IMR-90 (cell line): ENCODE data around the gene CLCNKA. TPM values are rescaled to one million over a fixed set of nuclear protein-coding genes. Genes with fewer than 3 reads are reported as not detected.
"Not testable (repeated sequence)": the region's sequence is repeated elsewhere in the genome, so short reads cannot be mapped to it uniquely, and the experiment has no call there.

ENCODE experiments used
- ATAC-seq: fragments of 200-7000 bp; cut with Tn5 transposase; 2 replicates; pipeline ENCODE4 v1.9.1; 2020; ENCODE audit warnings: low read depth, mild to moderate bottlenecking, moderate library complexity
- BruUV-seq: library from RNA; stranded (reverse); fragments of 400-500 nt; replicated peaks from 2 replicates; lab custom pipeline; 2021; lab: Mats Ljungman, UMichigan
- CTCF ChIA-PET: fragments of 300-600 bp; formaldehyde crosslinking; extraction: SDS; loops from one replicate; lab custom pipeline; 2021; ENCODE audit warnings: antibody characterized with exemption; lab: Yijun Ruan, JAX
- POLR2A ChIA-PET: fragments of 300-600 bp; sonication (Branson Sonifier 250); formaldehyde crosslinking; loops from one replicate; lab custom pipeline; 2022; ENCODE audit warnings: antibody characterized with exemption; ENCODE audit not compliant: unreplicated experiment; lab: Charles Lee
- DNase-seq: peaks from one replicate; pipeline ENCODE4 v3.0.0; 2013
- H2AFZ ChIP-seq: replicated peaks from 2 replicates; pipeline ENCODE3; 2013; ENCODE audit warnings: low read length, mild to moderate bottlenecking; ENCODE audit not compliant: poor library complexity
- H2AK5ac ChIP-seq: 2 replicates; pipeline ENCODE4 v1.6.1; 2013; ENCODE audit warnings: low read depth, low read length, inconsistent platforms
- H2AK9ac ChIP-seq: replicated peaks from 2 replicates; pipeline ENCODE3; 2013; ENCODE audit warnings: mild to moderate bottlenecking, low read depth, low read length, moderate library complexity; ENCODE audit not compliant: poor library complexity
- H2BK120ac ChIP-seq: 2 replicates; pipeline ENCODE4 v1.6.1; 2013; ENCODE audit warnings: low read depth, low read length, inconsistent platforms
- H2BK15ac ChIP-seq: 3 replicates; pipeline ENCODE4 v1.6.1; 2013; ENCODE audit warnings: low read depth, low read length, inconsistent platforms
- H2BK20ac ChIP-seq: 2 replicates; pipeline ENCODE4 v1.6.1; 2013; ENCODE audit warnings: low read depth, mild to moderate bottlenecking, inconsistent platforms, low read length, moderate library complexity
- H2BK5ac ChIP-seq: 2 replicates; pipeline ENCODE4 v1.6.1; 2013; ENCODE audit warnings: mild to moderate bottlenecking, low read depth, low read length, inconsistent platforms; ENCODE audit not compliant: poor library complexity, severe bottlenecking
- H3K14ac ChIP-seq: replicated peaks from 2 replicates; pipeline ENCODE4 v1.6.1; 2013; ENCODE audit warnings: low read depth, low read length, inconsistent platforms
- H3K18ac ChIP-seq: 2 replicates; pipeline ENCODE4 v1.6.1; 2013; ENCODE audit warnings: low read depth, low read length, control low read depth
- H3K23ac ChIP-seq: 2 replicates; pipeline ENCODE4 v1.6.1; 2013; ENCODE audit warnings: low read depth, low read length, inconsistent platforms
- H3K27ac ChIP-seq: 2 replicates; pipeline ENCODE4 v1.5.1; 2013; ENCODE audit warnings: mild to moderate bottlenecking, control low read depth, low read length; ENCODE audit not compliant: insufficient read depth
- H3K27me3 ChIP-seq: 2 replicates; pipeline ENCODE4 v1.6.1; 2013; ENCODE audit warnings: low read length; ENCODE audit not compliant: control insufficient read depth, insufficient read depth
- H3K36me3 ChIP-seq: 2 replicates; pipeline ENCODE4 v1.6.1; 2013; ENCODE audit warnings: low read length, mixed read lengths; ENCODE audit not compliant: control insufficient read depth, insufficient read depth
- H3K4ac ChIP-seq: 2 replicates; pipeline ENCODE4 v1.6.1; 2013; ENCODE audit warnings: low read depth, low read length, inconsistent platforms
- H3K4me1 ChIP-seq: 2 replicates; pipeline ENCODE4 v1.6.1; 2013; ENCODE audit warnings: low read length, mixed read lengths; ENCODE audit not compliant: control insufficient read depth, insufficient read depth
- H3K4me2 ChIP-seq: 2 replicates; pipeline ENCODE4 v1.6.1; 2013; ENCODE audit warnings: low read depth, mild to moderate bottlenecking, control low read depth, low read length, moderate library complexity
- H3K4me3 ChIP-seq: 2 replicates; pipeline ENCODE4 v1.5.1; 2013; ENCODE audit warnings: low read depth, mild to moderate bottlenecking, control low read depth, low read length, moderate library complexity; ENCODE audit not compliant: insufficient read depth
- H3K56ac ChIP-seq: 2 replicates; pipeline ENCODE4 v1.6.1; 2013; ENCODE audit warnings: low read length, inconsistent platforms; ENCODE audit not compliant: insufficient read depth; ENCODE audit errors: extremely low read depth
- H3K79me1 ChIP-seq, 2 experiments: 2 replicates each; pipeline ENCODE4 v1.6.1; 2013; ENCODE audit warnings: low read length in 2 of 2, inconsistent platforms in 1 of 2, low read depth in 1 of 2
- H3K9ac ChIP-seq: 2 replicates; pipeline ENCODE4 v1.6.1; 2013; ENCODE audit warnings: low read depth, low read length, control low read depth
- H3K9me1 ChIP-seq: 2 replicates; pipeline ENCODE4 v1.6.1; 2013; ENCODE audit warnings: low read length, inconsistent platforms; ENCODE audit not compliant: insufficient read depth
- H3K9me3 ChIP-seq: 2 replicates; pipeline ENCODE4 v1.6.1; 2013; ENCODE audit warnings: low read length; ENCODE audit not compliant: control insufficient read depth, insufficient read depth
- H4K20me1 ChIP-seq: 2 replicates; pipeline ENCODE4 v1.6.1; 2013; ENCODE audit warnings: low read length, inconsistent platforms; ENCODE audit not compliant: insufficient read depth
- H4K5ac ChIP-seq: 2 replicates; pipeline ENCODE4 v1.6.1; 2013; ENCODE audit warnings: mild to moderate bottlenecking, low read depth, low read length, control low read depth
- H4K8ac ChIP-seq, 2 experiments: 2 replicates each; pipeline ENCODE4 v1.6.1; 2013; ENCODE audit warnings: low read depth in 2 of 2, low read length in 2 of 2, control low read depth in 1 of 2, inconsistent platforms in 1 of 2
- H4K91ac ChIP-seq: 2 replicates; pipeline ENCODE4 v1.6.1; 2013; ENCODE audit warnings: low read depth, low read length, inconsistent platforms; ENCODE audit not compliant: insufficient read depth
- WGBS, 2 experiments: methylation state at CpG; one replicate each; pipeline versions ENCODE4 v1.1.5 to v1.1.7; 2013; ENCODE audit warnings: missing lambda C conversion rate in 2 of 2; ENCODE audit not compliant: insufficient read length in 1 of 2; ENCODE audit errors: extremely low coverage in 2 of 2; 5-methylcytosine and 5-hydroxymethylcytosine counted together
- dilution Hi-C: fragments of 300-500 bp; cut with HindIII; formaldehyde crosslinking; loops from one replicate; pipeline ENCODE4 v1.14.3; 2018; ENCODE audit warnings: low sequenced_read_pairs; ENCODE audit not compliant: unreplicated experiment
- in situ Hi-C: fragments of 300-500 bp; cut with MboI; formaldehyde crosslinking; loops from 3 replicates; pipeline ENCODE4 v1.14.3; 2019; ENCODE audit warnings: low sequenced_read_pairs, inconsistent platforms, mixed read lengths
- intact Hi-C: fragments of 100-400 bp; cut with micrococcal nuclease; formaldehyde crosslinking; loops from 2 replicates; pipeline ENCODE4 v1.10.0; 2022
- polyA plus RNA-seq, 3 experiments: library from polyadenylated mRNA; depleted of rRNA; stranded (reverse); fragments of >200 nt; gene quantifications; 2 replicates each; pipeline ENCODE4 v1.2.3, GENCODE V29; 2012; ENCODE audit warnings: low replicate concordance in 1 of 3
- total RNA-seq: library from RNA; depleted of rRNA; stranded (reverse); fragments of >200 nt; gene quantifications from 2 replicates; pipeline ENCODE4 v1.2.3, GENCODE V29; 2012

The CLCNKA gene
- total and polyA plus RNA-seq, 2 of the 4 experiments (the other 2 are of a cell fraction), result 0.05 TPM; not detected in 1

GRCh38 chr1:16026302-16026701 is 4.5 kb downstream of the CLCNKA start:
- peaks cover 14% of the 10 kb centered on the region for H3K27me3 ChIP-seq
- H2BK15ac ChIP-seq, H4K20me1 ChIP-seq, BruUV-seq, H3K23ac ChIP-seq, H2AFZ ChIP-seq, H3K4ac ChIP-seq, H2AK9ac ChIP-seq, H3K36me3 ChIP-seq, CTCF ChIA-PET, POLR2A ChIA-PET, H2BK120ac ChIP-seq, H3K18ac ChIP-seq, H3K4me1 ChIP-seq, H4K8ac ChIP-seq, H2BK20ac ChIP-seq, ATAC-seq, H4K5ac ChIP-seq, dilution Hi-C loops, H2AK5ac ChIP-seq, H3K79me1 ChIP-seq, intact Hi-C loops, in situ Hi-C loops, H3K9me3 ChIP-seq, H4K91ac ChIP-seq, H3K4me3 ChIP-seq, H3K9ac ChIP-seq, H3K9me1 ChIP-seq, H3K56ac ChIP-seq, DNase-seq, H2BK5ac ChIP-seq, H3K14ac ChIP-seq, H3K27ac ChIP-seq, H3K4me2 ChIP-seq: not testable (repeated sequence)
- no CpG with 5 or more reads among the region's 10 CpGs for WGBS, 2 experiments
